ENCODE data around the gene APOA5. TPM values are rescaled to one million over a fixed set of nuclear protein-coding genes. Genes with fewer than 3 reads are reported as not detected.

Gene APOA5
- total and polyA plus RNA-seq, 2 of the 4 experiments (the other 2 are of a cell fraction): not detected

- Histone ChIP-seq H3K14ac (replicated peaks; ENCODE audit: low read depth, low read length) (no peak overlapping the region), H3K27me3 (ENCODE audit: control insufficient read depth, insufficient read depth, low read length) (no peaks in the 10 kb centered on the region), H4K8ac (ENCODE audit: low read depth in 2 of 2, low read length in 2 of 2) (no peak overlapping the region), H3K36me3 (ENCODE audit: control insufficient read depth, insufficient read depth, low read length) (peaks cover 33% of the 10 kb centered on the region), H4K20me1 (ENCODE audit: insufficient read depth, low read length) (no peaks in the 10 kb centered on the region), H2BK5ac (ENCODE audit: low read depth, low read length, poor library complexity, severe bottlenecking) (no peak overlapping the region), H2AK5ac (ENCODE audit: low read depth, low read length) (no peak overlapping the region), H4K91ac (ENCODE audit: insufficient read depth, low read depth, low read length) (no peak overlapping the region), H3K9me1 (ENCODE audit: insufficient read depth, low read length) (no peaks in the 10 kb centered on the region; the same call in 1 of the 2 replicates), H3K56ac (ENCODE audit: extremely low read depth, insufficient read depth, low read length) (no peak overlapping the region), H3K9ac (ENCODE audit: low read depth, low read length) (no peak overlapping the region), H3K79me1 (ENCODE audit: low read depth in 1 of 2, low read length in 2 of 2) (peaks cover 10 to 15% of the 10 kb centered on the region in 2 experiments; a peak in 3 of 4 replicates), H3K18ac (ENCODE audit: low read depth, low read length) (no peak overlapping the region), H3K27ac (ENCODE audit: insufficient read depth, low read length) (no peak overlapping the region), H4K5ac (ENCODE audit: low read depth, low read length) (no peak overlapping the region), H3K4me1 (ENCODE audit: control insufficient read depth, insufficient read depth, low read length) (0 out of 2 replicates have a peak, but pooled peaks cover 2% of the 10 kb centered on the region), H2AFZ (replicated peaks; ENCODE audit: low read length, poor library complexity) (no peak overlapping the region), H2BK120ac (ENCODE audit: low read depth, low read length) (no peak overlapping the region), H2AK9ac (replicated peaks; ENCODE audit: low read depth, low read length, poor library complexity) (no peak overlapping the region), H3K4ac (ENCODE audit: low read depth, low read length) (no peak overlapping the region), H2BK15ac (ENCODE audit: low read depth, low read length) (no peak overlapping the region), H3K23ac (ENCODE audit: low read depth, low read length) (no peak overlapping the region), H2BK20ac (ENCODE audit: low read depth, low read length) (no peak overlapping the region), H3K9me3 (ENCODE audit: control insufficient read depth, insufficient read depth, low read length) (no peaks in the 10 kb centered on the region), H3K4me3 (ENCODE audit: insufficient read depth, low read depth, low read length) (no peak overlapping the region), H3K4me2 (ENCODE audit: low read depth, low read length) (no peak overlapping the region)
- dilution Hi-C loops (cut with HindIII; ENCODE audit: low sequenced_read_pairs, unreplicated experiment) (no loop called here), in situ Hi-C loops (cut with MboI; ENCODE audit: low sequenced_read_pairs) (no loop called here), intact Hi-C loops (cut with micrococcal nuclease) (no loop called here)
- TF ChIP-seq RAD21 (IDR thresholded peaks at IDR 0.05; ENCODE audit: low read length) (no peak), MAZ (IDR thresholded peaks at IDR 0.05; ENCODE audit: borderline replicate concordance, low read depth, low read length) (no peak), NFE2L2 (IDR thresholded peaks at IDR 0.05; ENCODE audit: low read depth, low read length) (no peak), USF2 (IDR thresholded peaks at IDR 0.05; ENCODE audit: low read depth, low read length) (no peak), POLR2A (IDR thresholded peaks at IDR 0.05; ENCODE audit: low read depth, low read length) (no peak), MAFK (IDR thresholded peaks at IDR 0.05; ENCODE audit: low read depth, low read length) (no peak), MXI1 (IDR thresholded peaks at IDR 0.05; ENCODE audit: borderline replicate concordance, low read depth, low read length) (no peak), FOS (IDR thresholded peaks at IDR 0.05; ENCODE audit: low read depth, low read length) (no peak), BHLHE40 (IDR thresholded peaks at IDR 0.05; ENCODE audit: low read depth, low read length) (no peak), RCOR1 (IDR thresholded peaks at IDR 0.05; ENCODE audit: insufficient replicate concordance, low read length) (no peak), CHD1 (IDR thresholded peaks at IDR 0.05; ENCODE audit: low read depth, low read length) (no peak), SMC3 (IDR thresholded peaks at IDR 0.05; ENCODE audit: low read depth, low read length) (no peak), CEBPB (IDR thresholded peaks at IDR 0.05; ENCODE audit: low read depth, low read length) (no peak), RFX5 (IDR thresholded peaks at IDR 0.05; ENCODE audit: low read depth, low read length) (no peak), ELK1 (IDR thresholded peaks at IDR 0.05; ENCODE audit: borderline replicate concordance, low read depth, low read length) (no peak), CTCF (conservative IDR thresholded peaks at IDR 0.05; ENCODE audit: low read depth, low read length) (no peak)
- ChIA-PET POLR2A (ENCODE audit: unreplicated experiment) (no interaction called here), CTCF (no interaction called here)
- ATAC-seq (ENCODE audit: low read depth) (no peak), DNase-seq (peak; percentile 11)
- BruUV-seq (replicated peaks): no TSS peak
- WGBS, 2 experiments (ENCODE audit: extremely low coverage in 2 of 2, insufficient read length in 1 of 2): no CpG with 5 or more reads among the region's 4 CpGs
Observed at GRCh38 chr11:116778556-116778955, 13.1 kb downstream of the APOA5 start.

All from IMR-90 (cell line).